ENCODE results near the gene TAS2R5. TPM values are rescaled to one million over a fixed set of nuclear protein-coding genes. Genes with fewer than 3 reads are reported as not detected.
"Not testable (repeated sequence)": the region's sequence is repeated elsewhere in the genome, so short reads cannot be mapped to it uniquely, and the experiment has no call there.

TAS2R5 gene
- total RNA-seq, 1 donor from 2014 or later: 0.46 TPM

- no peak overlapping the region for H3K4me3 ChIP-seq (ENCODE audit: low read depth, low read length)
- TF ChIP-seq CTCF (IDR thresholded peaks at IDR 0.05; ENCODE audit: insufficient read depth, low read length, poor library complexity, severe bottlenecking): no peak
- H3K27me3 ChIP-seq (ENCODE audit: control insufficient read depth, insufficient read depth, low read length): no peaks in the 10 kb centered on the region
- DNase-seq (ENCODE audit: low read depth): no peak
- H3K36me3 ChIP-seq (ENCODE audit: control insufficient read depth, insufficient read depth, low read length): no peaks in the 10 kb centered on the region
These were observed 2.5 kb downstream of the TAS2R5 start for GRCh38 chr7:141792526-141792925.

- TF ChIP-seq CTCF (IDR thresholded peaks at IDR 0.05; ENCODE audit: insufficient read depth, low read length, poor library complexity, severe bottlenecking): no peak
- H3K36me3 ChIP-seq (ENCODE audit: control insufficient read depth, insufficient read depth, low read length): no peaks in the 10 kb centered on the region
- H3K27me3 ChIP-seq (ENCODE audit: control insufficient read depth, insufficient read depth, low read length): no peaks in the 10 kb centered on the region
- no peak overlapping the region for H3K4me3 ChIP-seq (ENCODE audit: low read depth, low read length)
- no peak for DNase-seq (ENCODE audit: low read depth)
These were observed 30.1 kb downstream of the TAS2R5 start for GRCh38 chr7:141820067-141820466.

GRCh38 chr7:141822432-141822831 lies 32.4 kb downstream of the TAS2R5 start:
- not testable (repeated sequence) for H3K36me3 ChIP-seq (ENCODE audit: control insufficient read depth, insufficient read depth, low read length); H3K27me3 ChIP-seq (ENCODE audit: control insufficient read depth, insufficient read depth, low read length); DNase-seq (ENCODE audit: low read depth); H3K4me3 ChIP-seq (ENCODE audit: low read depth, low read length)

- no peak for DNase-seq (ENCODE audit: low read depth)
- Histone ChIP-seq H3K4me3 (ENCODE audit: low read depth, low read length) (no peak overlapping the region), H3K36me3 (ENCODE audit: control insufficient read depth, insufficient read depth, low read length) (no peaks in the 10 kb centered on the region), H3K27me3 (ENCODE audit: control insufficient read depth, insufficient read depth, low read length) (no peaks in the 10 kb centered on the region)
- TF ChIP-seq CTCF (IDR thresholded peaks at IDR 0.05; ENCODE audit: insufficient read depth, low read length, poor library complexity, severe bottlenecking): no peak
These were observed 47.7 kb downstream of the TAS2R5 start for GRCh38 chr7:141837683-141838082.

GRCh38 chr7:141838581-141838980 lies 48.6 kb downstream of the TAS2R5 start:
- TF ChIP-seq CTCF (IDR thresholded peaks at IDR 0.05; ENCODE audit: insufficient read depth, low read length, poor library complexity, severe bottlenecking): no peak
- no peak for DNase-seq (ENCODE audit: low read depth)
- H3K27me3 ChIP-seq (ENCODE audit: control insufficient read depth, insufficient read depth, low read length): no peaks in the 10 kb centered on the region
- H3K4me3 ChIP-seq (ENCODE audit: low read depth, low read length): no peak overlapping the region
- no peaks in the 10 kb centered on the region for H3K36me3 ChIP-seq (ENCODE audit: control insufficient read depth, insufficient read depth, low read length)

GRCh38 chr7:141839256-141839655 lies 49.2 kb downstream of the TAS2R5 start:
- TF ChIP-seq CTCF (IDR thresholded peaks at IDR 0.05; ENCODE audit: insufficient read depth, low read length, poor library complexity, severe bottlenecking): no peak
- no peaks in the 10 kb centered on the region for H3K36me3 ChIP-seq (ENCODE audit: control insufficient read depth, insufficient read depth, low read length)
- DNase-seq (ENCODE audit: low read depth): no peak
- H3K4me3 ChIP-seq (ENCODE audit: low read depth, low read length): no peak overlapping the region
- no peaks in the 10 kb centered on the region for H3K27me3 ChIP-seq (ENCODE audit: control insufficient read depth, insufficient read depth, low read length)
